Stimulated activated CD8-positive, alpha-beta memory T cell treated with anti-CD3 and anti-CD28 coated beads, Interleukin-2, amount 100 ng/mL, for 48 hours (primary cell): ENCODE data around the gene SMAD3.

ENCODE experiments used
- DNase-seq, 2 donors: peaks; one replicate each; pipeline ENCODE4 v3.0.0-alpha.2; 2020; ENCODE audit warnings: low read depth in 2 of 2

The SMAD3 gene

GRCh38 chr15:67125589-67126502 is 60.4 kb downstream of the SMAD3 start:
- DNase-seq = no peak

GRCh38 chr15:67126551-67127330 is 61.3 kb downstream of the SMAD3 start:
- DNase-seq = no peak

- no peak for DNase-seq
Measured at GRCh38 chr15:67127331-67127664, 61.9 kb downstream of the SMAD3 start.

DNA sequence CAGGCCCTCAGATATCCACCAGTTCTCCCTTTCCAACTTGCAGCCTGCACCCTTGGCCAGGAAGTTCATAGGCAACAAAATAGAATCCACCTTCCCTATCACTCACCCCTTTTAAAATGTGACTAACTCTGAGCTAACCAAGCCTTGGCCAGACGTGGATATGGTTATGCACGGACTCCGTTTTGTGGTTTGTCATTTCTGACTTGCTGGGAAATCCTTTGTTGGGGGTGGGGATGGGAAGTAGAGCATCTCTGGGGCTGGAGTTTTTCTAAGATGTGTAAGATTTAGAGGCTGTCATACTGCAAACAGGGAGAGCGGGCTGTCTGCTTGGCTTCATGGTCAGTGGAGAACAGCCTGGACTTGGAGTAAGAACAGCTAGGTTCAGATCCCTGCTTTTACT is 62.6 kb downstream of the SMAD3 start:
- no peak for DNase-seq

DNA sequence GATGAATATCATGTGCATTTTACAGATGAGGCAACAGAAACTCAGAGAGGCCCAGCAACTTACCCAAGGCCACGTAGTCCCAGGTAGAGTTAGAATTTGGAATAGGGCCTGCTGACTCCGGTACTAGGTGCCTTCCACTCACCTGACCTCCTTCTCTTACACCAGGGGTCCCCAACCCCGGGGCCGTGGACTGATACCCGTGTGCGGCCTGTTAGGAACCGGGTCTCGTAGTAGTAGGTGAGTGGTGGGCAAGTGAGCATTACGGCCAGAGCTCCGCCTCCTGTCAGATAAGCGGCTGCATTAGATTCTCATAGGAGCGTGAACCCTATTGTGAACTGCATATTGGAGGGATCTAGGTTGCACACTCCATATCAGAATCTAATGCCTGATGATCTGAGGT is 64.8 kb downstream of the SMAD3 start:
- DNase-seq = no peak

GRCh38 chr15:67130673-67131601 is 65.5 kb downstream of the SMAD3 start:
- no peak for DNase-seq

DNA sequence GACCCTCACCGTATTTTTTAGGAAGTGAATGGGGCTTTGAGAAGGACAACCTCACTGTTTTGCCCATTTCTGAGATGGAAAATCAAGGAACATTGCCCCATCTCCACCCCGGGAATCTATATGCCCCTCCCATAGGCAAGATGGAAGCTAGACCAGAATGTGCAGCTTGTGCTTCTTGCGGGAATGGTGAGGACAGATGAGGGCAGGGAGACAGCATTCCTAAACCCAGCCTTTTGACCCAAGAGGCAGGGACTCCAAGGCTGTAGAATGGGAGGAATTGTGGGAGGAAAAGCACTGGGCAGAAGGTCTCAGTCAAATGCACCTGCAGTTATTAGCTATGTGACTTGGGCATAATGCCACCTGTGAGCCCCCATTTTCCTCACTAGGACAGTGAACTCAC is 66.9 kb downstream of the SMAD3 start:
- no peak for DNase-seq

DNA sequence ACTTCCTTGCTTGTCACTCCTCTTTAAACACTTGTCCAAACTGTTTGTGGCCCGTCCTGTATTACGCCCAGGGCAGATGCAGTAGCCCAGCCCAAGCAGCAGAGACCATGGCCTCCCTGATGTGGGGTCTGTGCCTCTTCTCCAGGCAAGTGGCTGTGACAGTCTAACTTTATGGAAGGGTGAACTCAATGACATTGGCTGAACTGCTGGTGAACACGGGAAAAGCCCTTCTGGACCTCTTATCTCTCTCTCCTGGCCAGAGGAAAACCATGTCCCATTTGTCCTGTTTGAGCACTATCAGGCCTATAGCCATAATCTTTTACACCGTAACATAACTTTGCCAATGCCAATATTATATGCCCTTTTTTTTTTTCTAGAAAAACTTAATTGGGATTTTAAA is 67.6 kb downstream of the SMAD3 start:
- DNase-seq = no peak

GRCh38 chr15:67133738-67134066 is 68.3 kb downstream of the SMAD3 start:
- no peak for DNase-seq

GRCh38 chr15:67134067-67134838 is 68.9 kb downstream of the SMAD3 start:
- peak; percentile 21 to 25 for DNase-seq

GRCh38 chr15:67134871-67135492 is 69.6 kb downstream of the SMAD3 start:
- no peak for DNase-seq

GRCh38 chr15:67135494-67135893 is 70.1 kb downstream of the SMAD3 start:
- DNase-seq = no peak

GRCh38 chr15:67136802-67137201 is 71.4 kb downstream of the SMAD3 start:
- DNase-seq = no peak

GRCh38 chr15:67137319-67137718 is 71.9 kb downstream of the SMAD3 start:
- DNase-seq = no peak

DNA sequence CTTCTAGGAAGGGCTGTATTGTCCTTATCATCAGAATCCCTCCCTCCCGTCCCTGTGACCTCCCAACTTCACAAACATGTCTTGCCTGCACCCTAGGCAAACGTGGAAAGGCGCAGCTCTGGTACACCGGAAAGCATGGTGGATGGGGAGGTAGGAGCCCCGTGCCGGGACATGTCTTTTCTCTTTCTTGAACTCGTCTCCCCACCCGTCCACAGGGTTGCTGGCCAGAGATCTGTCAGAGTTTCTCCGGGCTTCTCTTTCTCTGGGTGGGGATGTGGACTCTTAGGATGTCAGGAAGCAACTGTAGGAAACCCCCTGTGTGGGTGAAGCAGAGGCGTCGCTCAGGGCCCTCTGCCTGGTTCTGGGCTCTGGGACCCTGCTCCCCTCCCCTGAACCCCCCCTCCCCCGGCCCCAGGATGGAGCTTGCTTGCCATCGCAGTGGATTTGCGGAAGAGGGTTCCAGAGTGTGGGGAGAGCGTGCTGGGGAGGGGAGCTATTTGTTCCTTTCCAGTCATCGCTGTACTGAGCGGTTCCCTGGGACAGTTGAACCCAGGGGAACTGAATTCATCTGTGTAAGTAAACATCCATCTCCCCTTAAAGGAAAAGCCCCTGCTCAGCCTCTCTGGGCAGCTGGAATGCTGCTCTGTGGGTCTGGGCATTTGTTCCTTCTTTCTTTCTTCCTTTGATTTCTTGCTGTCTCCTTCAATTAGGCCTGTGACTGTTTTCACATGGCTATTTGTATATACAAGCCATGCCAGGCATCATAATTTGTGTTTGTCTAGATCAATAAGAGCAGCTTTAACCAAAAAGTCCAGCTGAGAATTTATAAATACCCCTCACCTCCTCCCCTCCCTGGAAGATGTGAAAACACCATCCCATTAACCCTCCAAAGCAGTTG is 72.8 kb downstream of the SMAD3 start:
- no peak for DNase-seq

GRCh38 chr15:67138891-67139855 is 73.8 kb downstream of the SMAD3 start:
- DNase-seq = no peak

DNA sequence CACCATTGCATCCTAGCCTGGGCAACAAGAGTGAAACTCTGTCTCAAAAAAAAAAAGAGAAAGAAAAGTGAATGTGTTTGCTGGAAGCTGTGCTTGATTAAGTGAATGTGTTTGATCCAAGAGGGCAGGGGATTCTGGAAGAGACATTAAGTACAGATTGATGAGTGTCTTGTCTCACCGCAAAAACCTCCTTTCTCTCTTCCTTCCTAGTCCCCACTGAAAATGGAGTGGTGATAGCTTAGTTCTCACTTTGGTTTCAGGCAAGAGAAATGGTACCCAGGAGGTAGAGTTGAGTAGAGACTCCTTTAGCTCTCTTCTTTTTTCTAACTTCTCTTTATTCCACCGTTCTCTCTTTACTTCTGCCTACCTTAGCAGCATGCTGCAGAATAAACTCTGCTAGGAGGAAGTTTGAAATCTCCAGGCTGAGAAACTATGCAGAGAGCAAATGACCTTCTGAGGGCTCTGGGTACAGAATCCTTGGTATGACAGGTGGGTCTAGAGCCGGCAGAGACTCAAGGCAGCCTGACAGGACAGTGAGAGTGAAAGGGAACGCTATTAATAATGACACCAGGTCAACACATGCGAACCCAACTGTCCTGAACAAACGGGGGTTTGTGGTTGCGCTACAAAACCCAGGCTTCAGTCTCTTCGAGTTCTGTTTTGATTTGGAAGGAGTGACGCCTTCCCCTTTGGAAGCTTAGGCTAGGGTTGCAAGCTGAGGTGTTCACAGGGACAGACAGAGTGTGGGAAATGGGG is 74.9 kb downstream of the SMAD3 start:
- no peak for DNase-seq
